Dedifferentiated amniotic fluid mesenchymal stem cell (primary cell): ENCODE data around the gene SIPA1L2.

Source experiments
- DNase-seq: peaks from one replicate; pipeline ENCODE4 v3.0.0-alpha.2; 2016; ENCODE audit errors: extremely low spot score

The SIPA1L2 gene, protein sequence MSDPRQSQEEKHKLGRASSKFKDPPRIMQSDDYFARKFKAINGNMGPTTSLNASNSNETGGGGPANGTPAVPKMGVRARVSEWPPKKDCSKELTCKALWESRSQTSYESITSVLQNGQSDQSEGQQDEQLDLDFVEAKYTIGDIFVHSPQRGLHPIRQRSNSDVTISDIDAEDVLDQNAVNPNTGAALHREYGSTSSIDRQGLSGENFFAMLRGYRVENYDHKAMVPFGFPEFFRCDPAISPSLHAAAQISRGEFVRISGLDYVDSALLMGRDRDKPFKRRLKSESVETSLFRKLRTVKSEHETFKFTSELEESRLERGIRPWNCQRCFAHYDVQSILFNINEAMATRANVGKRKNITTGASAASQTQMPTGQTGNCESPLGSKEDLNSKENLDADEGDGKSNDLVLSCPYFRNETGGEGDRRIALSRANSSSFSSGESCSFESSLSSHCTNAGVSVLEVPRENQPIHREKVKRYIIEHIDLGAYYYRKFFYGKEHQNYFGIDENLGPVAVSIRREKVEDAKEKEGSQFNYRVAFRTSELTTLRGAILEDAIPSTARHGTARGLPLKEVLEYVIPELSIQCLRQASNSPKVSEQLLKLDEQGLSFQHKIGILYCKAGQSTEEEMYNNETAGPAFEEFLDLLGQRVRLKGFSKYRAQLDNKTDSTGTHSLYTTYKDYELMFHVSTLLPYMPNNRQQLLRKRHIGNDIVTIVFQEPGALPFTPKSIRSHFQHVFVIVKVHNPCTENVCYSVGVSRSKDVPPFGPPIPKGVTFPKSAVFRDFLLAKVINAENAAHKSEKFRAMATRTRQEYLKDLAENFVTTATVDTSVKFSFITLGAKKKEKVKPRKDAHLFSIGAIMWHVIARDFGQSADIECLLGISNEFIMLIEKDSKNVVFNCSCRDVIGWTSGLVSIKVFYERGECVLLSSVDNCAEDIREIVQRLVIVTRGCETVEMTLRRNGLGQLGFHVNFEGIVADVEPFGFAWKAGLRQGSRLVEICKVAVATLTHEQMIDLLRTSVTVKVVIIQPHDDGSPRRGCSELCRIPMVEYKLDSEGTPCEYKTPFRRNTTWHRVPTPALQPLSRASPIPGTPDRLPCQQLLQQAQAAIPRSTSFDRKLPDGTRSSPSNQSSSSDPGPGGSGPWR (N-terminal part only)

DNA sequence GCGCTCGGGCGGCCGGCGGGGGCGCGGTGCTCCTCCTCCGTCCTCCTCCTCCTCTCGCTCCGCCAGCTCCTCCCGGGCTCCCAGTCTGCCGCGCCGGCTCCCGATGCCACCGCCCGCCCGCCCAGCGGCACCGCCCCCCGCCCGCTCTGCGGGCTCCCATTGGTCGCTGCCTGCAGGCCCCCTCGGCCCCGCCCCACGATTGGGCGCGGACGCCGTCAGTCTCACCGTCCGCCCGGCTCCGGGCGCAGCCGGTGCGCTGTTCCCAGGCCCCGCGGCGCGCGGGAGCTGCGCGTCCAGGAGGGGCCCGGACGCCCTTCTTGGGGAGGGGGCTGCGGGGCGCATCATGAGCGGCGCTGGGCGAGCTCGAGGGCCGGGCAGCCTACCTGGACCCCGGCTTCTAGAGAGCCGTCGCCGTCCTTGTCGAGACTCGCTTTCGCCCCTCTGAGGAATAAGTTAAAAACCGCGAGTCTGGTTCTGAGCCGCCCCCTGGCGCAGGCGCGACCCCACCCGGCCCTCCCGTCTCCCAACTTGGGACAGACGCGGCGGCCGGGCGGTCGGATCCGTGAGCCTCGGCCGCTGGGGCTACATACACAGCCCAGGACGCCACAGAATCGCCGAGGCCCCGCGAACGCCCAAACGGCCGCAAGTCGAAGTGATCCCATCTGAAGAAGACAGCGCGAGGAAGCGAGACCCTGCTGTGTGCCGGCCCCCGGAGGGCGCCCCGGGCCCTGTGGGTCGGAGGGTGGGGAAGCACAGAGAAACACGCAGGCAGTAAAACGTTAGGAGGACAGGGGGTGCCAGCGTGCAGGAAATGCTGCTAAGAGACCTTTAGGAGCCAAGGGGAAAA lies at the start of gene SIPA1L2:
TSS of gene SIPA1L2 (minus strand) at position 87 of the 847 bp plus-strand sequence. CDS start 114,794 bp downstream, outside the sequence.
- DNase-seq = peak; percentile 86

DNA sequence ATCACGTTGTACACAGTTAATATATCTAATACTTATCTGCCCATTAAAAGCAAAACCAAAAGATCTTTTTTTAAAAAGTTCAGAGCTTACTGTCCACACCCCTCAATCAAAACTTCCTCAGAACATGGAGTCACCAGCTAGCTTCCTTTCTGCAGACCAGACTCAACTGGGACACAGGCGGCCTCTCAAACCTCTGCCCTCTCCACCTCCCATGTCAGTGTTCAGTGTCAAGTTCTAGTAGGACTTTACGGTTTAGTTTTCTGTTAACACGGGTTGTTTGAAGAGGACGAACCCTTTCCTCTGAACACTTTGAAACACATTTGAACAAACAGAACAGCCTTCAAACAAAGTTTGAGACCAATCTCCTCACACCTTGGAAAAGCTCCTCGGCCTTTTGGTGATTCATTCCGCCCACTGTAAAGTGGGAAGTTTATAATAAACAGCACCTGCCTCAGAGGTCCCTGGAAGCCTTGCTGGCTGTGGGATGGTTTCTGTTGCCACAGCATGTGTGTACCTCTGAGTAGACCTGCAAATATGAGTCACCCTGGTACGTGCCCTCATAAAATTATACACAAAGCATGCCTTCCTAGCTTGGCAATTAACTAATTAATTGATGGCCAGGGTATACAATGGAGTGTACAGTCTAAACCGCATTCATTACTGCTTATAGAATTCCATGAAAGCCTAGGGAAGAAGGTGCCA lies 48.4 kb upstream of the SIPA1L2 start:
- DNase-seq = no peak

DNA sequence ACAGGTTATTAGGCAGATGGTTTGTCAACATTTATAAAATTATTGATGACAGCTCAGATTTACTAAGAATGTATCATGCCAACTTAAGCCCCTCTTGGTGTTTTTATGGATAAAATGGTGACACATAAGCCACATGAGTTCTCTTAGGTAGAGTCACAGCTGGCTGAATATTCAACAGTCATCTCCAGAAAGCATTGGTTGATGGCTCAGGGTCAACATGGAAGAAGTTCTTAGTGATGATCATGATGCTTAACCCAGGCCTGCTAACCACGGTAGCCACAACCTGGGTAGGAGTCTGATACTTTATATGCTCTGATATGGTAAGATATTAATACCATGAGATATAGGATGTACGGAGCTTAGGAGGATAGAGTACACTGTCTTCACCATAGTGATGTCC lies 46.4 kb upstream of the SIPA1L2 start:
- no peak for DNase-seq

DNA sequence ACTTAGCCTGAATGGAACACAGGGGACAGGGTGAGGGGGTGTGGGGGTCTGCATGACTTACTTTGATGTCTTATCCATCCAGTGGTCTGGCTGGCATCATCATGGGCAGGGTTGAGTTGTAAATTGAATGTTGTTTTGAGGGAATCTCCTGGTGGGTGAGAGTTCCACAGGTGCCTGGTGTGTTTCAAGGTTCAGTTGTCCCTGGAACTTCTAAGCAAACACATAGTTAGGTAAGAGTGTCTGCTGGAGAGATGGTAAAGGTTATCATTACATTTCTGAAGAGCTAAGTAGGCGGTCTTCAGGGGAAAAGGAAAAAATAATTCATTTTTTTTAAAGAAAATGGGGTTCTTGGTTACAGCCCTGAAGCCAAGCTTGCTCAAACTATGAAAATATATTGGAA lies 46.0 kb upstream of the SIPA1L2 start:
- no peak for DNase-seq

DNA sequence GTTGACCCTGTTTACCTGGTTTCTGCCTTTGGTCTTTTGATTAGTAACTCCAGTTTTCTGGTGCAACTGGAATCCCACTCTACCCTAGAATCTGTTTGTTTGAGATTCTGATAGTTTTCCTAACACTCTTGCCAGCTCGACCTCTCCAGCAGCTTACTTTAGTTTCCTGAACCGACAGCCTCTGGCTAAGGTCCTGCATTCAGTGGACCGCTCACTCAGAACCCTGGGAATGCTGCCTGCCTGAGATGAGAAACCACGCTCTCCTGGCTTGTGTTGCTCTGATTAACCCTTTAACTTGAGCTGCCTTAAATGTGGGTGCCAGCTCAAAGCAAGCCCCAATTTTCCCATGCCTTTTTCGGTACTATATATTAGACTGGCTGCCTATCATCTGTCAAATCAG lies 45.3 kb upstream of the SIPA1L2 start:
- no peak for DNase-seq

DNA sequence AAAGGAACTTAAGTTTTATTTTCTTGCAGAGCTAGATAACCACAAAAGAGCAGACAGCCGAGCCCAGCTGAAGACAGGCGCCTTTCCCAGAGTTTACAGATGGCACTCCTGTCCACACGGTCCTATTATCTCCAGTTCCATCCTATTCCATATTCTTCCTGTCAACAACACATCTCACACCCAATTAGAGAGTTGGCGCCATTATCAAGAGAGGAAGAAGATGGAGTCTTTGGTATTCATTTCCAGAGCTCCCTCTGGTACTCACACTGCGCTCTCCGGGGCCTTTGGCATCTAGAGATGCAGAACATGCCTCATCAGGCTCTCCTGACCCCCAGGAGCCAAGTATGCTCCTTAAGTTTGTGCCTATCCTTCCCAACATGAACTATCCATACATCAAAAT lies 43.3 kb upstream of the SIPA1L2 start:
- no peak for DNase-seq

DNA sequence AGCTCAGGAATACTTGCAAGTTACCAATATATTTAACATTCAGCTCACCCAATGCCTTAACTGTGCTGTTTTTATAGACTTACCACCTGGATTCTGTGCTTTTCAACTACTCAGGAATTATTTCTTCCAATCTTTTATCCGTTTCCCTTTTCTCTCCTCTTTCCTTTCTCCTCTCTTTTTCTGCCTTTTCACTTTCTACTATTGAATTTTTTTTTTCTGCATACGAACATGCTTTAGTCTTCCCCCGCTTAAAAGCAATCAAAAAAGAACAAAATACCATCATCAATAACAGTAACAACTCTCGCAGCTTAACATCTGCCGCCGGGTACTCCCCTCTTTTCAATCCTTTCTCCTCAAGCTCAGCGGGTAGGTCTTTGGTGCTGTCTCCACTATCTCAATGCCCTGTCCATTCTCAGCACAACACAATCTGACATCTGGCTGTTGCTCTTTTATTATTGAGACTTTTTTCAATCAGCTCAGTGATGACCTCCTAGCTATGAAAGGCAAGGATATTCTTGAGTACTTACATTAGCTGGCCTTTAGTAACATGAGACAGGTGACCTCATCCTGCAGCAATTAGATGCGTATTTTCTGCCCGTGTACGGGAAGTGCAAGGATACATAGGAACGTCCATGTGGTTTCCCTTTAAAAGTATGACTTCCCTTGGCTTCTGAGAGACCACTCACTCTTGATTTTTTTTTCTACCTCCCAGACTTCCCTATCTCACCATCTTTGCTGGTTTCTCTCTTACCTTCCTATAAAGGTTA lies 40.2 kb upstream of the SIPA1L2 start:
- peak; percentile 51 for DNase-seq

DNA sequence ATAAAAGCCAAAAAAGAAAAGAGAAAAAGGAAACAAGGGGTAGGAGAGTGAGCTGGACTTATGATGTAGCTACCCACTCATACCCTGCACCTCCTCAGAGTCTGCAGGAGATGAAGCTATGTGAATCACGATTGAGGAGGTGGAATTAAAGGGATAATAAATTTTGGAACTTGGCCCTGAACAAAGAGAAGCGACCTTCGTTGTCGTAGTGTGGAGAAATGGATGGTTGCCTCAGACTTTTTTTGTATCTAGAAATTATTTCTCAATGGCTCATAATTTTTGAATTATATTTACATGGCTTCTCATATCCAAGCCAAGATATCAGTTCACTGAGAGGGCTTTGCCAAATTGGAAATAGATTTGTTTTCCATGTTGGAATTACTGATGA lies 37.8 kb upstream of the SIPA1L2 start:
- no peak for DNase-seq

DNA sequence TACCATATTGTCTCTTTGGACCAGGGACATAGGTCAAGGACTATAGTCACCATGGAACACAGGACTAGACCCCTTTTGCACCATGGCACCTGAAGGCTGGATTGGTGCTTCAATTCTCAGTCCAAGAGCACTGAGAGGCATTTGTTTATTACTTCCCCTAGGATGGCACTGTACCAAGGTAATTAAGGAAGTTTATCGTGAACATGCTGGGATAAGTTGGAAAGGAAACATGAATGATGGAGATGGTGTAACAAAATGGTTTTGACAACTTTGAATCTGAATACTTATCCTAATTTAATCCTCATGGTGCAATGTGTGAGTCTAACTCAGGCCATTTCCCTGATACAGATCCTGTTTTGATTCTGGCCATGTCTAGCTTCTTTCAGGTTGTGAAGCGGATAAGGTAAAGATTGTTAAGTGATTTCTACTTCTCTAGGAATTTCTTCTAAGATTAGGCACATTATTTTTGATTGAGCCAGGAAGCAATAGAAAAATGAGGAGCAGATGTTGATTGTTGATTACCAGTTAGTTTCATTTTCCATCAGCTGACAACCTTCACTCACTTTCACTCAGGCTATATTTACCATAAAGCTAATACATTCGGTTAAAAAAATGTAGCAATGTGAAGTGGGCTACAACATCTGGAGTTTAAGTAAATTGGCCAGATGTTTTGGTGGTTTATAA lies 37.3 kb upstream of the SIPA1L2 start:
- DNase-seq = no peak

DNA sequence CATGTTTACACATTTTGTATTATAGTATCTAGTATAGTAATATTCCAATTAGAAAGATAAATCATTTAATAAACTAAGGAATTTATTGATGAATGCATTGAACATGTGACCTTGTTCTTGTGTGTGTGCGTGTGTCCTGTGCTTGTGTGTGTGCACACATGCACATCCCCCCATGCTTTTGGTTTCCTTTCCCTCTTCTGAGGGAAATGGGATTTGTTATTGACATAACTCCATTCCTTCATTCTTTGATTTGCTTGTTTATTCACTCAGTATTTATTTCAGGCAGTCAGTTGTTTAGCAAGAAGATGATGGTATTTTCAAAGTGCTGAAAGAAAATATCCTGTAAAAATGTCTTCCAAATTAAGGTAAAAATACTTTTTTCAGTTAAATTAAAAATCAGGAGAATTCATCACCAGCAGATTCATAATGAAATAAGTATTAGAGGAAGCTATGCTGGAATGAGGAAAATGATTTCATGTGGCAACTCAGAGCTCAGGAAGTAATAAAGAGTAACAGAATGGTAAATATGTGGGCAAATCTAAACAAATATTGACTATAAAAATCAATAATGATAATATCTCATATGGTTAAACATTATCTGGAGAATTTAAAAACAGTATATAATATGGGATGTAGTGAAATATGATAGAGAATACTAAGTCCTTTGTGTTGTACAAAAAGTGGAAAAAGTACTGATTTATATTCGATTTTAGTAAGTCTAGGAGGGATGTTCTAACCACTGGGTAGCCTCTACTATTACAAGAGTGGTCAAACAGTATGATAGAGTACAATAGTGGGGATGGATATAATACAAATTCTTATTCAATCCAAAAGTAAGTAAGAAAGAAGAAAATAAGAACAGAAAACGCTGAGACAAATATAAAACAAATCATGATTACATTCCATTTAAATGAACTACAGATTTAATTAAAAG lies 35.2 kb upstream of the SIPA1L2 start:
- DNase-seq = no peak

DNA sequence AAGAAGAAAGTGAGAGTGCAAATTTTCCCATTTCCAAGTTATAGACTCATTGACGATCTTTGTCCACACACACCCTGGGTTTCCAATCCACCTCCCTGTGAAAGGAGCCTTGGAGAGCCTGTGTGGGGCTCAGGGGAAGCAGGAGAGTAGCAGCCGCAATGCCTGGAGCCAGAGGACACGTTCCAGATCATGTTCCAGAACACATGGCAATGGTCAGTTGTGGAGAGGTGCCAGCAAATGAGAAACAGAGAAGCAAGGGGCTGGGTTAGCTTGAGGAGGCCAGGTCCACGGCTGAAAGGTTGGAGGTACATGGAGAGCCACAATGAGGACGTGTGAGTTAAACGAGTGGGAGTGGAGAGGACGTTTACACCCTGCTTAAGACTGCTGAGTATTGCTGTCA lies 33.0 kb upstream of the SIPA1L2 start:
- no peak for DNase-seq

DNA sequence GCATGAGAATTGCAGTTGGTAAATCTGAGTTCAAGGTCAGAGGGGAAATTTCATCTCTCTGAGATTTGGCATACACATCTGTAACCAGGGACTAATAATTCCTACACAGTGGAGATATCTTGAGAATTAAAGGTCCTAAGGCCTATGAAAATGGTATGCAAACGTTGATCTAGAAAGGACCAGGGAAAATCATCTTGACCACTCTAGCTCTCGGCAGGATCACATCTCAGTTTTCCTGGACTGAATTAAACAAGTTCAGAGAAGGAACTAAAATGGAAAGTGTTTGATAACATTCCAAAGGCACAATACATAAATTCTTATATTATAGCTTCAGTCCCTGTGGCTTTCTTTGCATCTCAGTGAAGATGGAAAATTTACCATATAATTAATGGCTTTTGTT lies 28.5 kb upstream of the SIPA1L2 start:
- DNase-seq = no peak

DNA sequence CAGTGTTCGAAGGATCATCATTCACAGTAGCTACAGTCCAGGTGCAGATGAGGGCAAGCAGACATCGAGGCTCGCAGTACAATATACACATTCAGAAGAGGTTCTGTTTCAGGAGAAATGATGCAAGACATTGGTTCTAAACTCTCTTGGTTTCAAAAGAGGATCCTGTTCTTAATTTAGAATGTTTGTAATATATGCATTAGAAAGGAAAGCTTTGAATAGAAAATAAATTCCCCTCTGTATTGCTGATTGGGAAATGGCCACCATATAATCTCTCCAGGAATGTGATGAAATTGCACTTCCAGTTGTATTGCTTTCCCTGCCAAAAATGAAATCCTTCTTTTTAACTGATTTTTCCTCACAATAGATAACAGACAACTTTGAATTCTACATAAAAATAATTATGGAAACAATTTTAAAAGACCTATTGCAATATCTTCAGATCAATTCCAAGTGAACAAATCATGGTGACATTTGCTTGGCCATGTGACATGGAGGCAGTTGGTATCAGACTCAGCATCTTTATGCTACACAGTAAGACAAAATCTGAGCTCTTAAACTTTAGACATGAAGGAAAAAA lies 27.6 kb upstream of the SIPA1L2 start:
- no peak for DNase-seq

DNA sequence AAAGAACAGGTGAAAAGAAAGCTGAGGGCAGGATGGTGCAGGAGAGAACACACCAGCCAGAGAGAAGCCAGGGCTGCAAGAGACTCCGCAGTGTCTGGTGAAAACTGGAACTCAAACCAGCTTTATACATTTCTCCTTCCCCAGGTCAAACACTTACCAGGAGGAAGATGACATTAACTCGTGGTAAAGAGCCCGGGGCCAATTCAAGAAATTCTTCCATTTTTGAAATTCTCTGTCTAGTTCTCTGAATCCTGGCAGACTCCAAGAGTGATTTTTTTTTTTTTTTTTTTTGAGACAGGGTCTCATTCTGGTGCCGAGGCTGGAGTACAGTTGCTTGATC lies 25.8 kb upstream of the SIPA1L2 start:
- DNase-seq = no peak

DNA sequence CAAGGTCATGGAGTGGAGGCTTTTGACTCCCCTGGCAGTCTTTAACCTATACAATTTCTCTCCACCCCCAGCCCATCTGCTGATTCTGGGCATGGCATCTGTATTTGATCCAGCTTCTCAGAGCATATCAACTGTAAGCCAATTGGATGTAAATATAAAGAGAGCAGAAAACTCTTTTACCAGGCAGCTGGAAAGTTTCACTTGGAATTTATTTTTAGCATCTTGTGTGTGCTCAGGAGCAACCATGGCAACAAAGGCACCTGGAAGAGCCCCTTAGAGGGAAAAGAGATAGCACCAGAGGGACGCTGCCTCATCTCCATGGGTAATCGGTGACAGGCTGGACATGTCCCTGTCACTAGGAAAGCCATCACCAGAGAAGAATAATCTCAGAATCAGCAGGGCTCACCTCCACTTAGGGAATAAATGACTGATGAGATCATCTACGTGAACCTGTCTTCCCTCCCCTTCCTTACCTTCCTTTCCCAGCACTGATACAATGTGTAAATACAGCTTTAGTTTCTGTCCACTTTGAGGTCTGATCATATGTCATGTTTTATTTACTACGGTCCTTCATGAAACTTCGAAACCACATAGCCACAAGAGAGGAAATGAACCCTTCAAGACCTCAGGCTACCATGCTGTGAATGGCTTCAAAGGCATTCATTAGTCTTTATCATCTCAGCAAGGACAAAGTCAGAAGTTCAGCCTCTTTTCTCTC lies 25.3 kb upstream of the SIPA1L2 start:
- DNase-seq = no peak

DNA sequence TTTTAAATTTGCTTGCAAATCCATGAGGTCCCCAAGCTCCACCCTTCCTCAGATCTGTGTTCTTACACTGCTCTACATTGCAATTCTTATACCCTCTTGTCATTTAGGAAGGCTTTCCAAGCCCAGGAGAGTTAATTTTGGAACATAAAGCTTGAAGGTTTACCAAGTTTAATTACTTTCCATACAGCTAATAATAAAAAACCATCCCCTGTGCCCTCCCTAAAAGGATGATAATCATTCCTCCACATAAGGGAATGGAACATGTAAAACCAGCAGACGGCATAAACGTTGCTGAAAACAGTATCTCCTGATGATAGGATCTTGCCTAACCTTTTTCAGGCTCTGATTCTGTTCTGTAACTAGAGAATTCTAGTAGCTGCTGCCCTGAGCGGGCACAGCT lies 23.9 kb upstream of the SIPA1L2 start:
- no peak for DNase-seq

DNA sequence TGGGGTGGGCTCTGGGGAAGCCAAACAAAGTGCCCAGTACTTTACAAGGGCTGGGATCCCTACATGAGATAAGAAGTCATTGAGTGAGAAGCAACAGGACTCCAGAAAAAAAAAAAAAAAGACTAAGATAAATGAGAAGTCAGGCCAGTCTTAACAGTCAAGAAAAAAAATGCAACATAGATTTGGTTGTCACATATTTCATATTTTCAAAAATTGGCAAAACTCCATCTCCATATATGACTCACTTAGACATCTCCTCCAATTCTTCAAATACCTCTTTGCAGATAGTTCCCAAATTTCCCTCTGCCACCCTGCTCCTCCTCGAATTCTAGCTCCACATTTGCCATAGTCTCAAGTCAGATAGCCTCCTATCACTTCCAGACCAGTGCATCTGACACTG lies 20.9 kb upstream of the SIPA1L2 start:
- no peak for DNase-seq

DNA sequence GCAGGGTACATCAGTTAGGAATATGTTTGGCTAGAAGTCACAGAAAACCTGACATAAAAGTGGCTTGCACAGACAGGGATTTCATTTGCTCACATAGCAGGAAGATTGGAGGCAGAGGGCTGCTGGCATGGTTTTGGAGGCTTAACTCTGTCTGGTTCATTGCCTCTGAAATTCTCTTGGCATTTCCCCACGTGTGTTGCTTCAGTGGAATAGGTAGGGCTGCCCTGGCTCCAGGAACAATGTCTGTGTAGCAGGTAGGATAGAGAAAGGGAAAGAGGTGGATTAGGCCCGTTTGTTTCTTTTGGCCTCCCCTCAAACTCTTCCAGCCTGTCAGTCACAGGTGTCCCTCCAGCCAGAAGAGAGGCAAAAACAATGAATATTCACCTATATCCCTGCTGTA lies 20.5 kb upstream of the SIPA1L2 start:
- DNase-seq = no peak
